A673 (cell line): ENCODE measurements around the gene UQCC3. TPM values are rescaled to one million over a fixed set of nuclear protein-coding genes. Genes with fewer than 3 reads are reported as not detected.

ENCODE experiments used
- Bru-seq: library from RNA; stranded (reverse); fragments of 400-500 nt; gene quantifications from one replicate; lab custom pipeline; 2021; lab: Mats Ljungman, UMichigan
- BruChase-seq, 2 experiments: library from RNA; stranded (reverse); fragments of 400-500 nt; gene quantifications; one replicate each; lab custom pipeline; 2021; lab: Mats Ljungman, UMichigan
- BruUV-seq: library from RNA; stranded (reverse); fragments of 400-500 nt; replicated peaks from 2 replicates; lab custom pipeline; 2021; lab: Mats Ljungman, UMichigan
- CTCF ChIA-PET: fragments of 300-600 bp; sonication (Branson Sonifier 250); formaldehyde crosslinking; loops from one replicate; lab custom pipeline; 2022; ENCODE audit warnings: antibody characterized with exemption; lab: Charles Lee
- POLR2A ChIA-PET: fragments of 300-600 bp; sonication (Branson Sonifier 250); formaldehyde crosslinking; loops from one replicate; lab custom pipeline; 2022; ENCODE audit warnings: antibody characterized with exemption; ENCODE audit not compliant: low non-redundant PET; lab: Charles Lee
- DNase-seq: peaks from one replicate; pipeline ENCODE4 v3.0.0-alpha.2; 2015; ENCODE audit warnings: low spot score
- H3K27ac ChIP-seq: fragments of 200-600 bp; sonication (generic); 2 replicates; pipeline ENCODE4 v1.5.1; 2016; ENCODE audit warnings: mixed run types, low read depth, mild to moderate bottlenecking, mixed read lengths, antibody characterized with exemption, low read length; ENCODE audit not compliant: poor library complexity, severe bottlenecking
- H3K27me3 ChIP-seq: fragments of 200-600 bp; sonication (generic); replicated peaks from 2 replicates; pipeline ENCODE4 v1.6.1; 2017; ENCODE audit warnings: mixed run types, low read depth, mild to moderate bottlenecking, mixed read lengths, antibody characterized with exemption, low read length; ENCODE audit not compliant: insufficient read depth, poor library complexity
- H3K36me3 ChIP-seq: fragments of 200-600 bp; sonication (generic); 2 replicates; pipeline ENCODE4 v1.6.1; 2016; ENCODE audit warnings: mixed run types, mild to moderate bottlenecking, mixed read lengths, antibody characterized with exemption, low read length; ENCODE audit not compliant: insufficient read depth, poor library complexity, severe bottlenecking
- H3K4me1 ChIP-seq: fragments of 200-600 bp; sonication (generic); 2 replicates; pipeline ENCODE4 v1.6.1; 2017; ENCODE audit warnings: mixed run types, mild to moderate bottlenecking, mixed read lengths, antibody characterized with exemption, low read length; ENCODE audit not compliant: insufficient read depth, poor library complexity, severe bottlenecking
- H3K4me3 ChIP-seq: fragments of 200-600 bp; sonication (generic); 2 replicates; pipeline ENCODE4 v1.5.1; 2016; ENCODE audit warnings: low read depth, mixed run types, mild to moderate bottlenecking, mixed read lengths, low read length; ENCODE audit not compliant: poor library complexity, severe bottlenecking
- H3K9me3 ChIP-seq: fragments of 200-600 bp; sonication (generic); 2 replicates; pipeline ENCODE4 v1.6.1; 2016; ENCODE audit warnings: mixed run types, low read depth, mild to moderate bottlenecking, mixed read lengths, antibody characterized with exemption, low read length; ENCODE audit not compliant: poor library complexity, severe bottlenecking
- CTCF ChIP-seq: fragments of 300-800, 200-600 bp; sonication (generic); conservative IDR thresholded peaks from 2 replicates; pipeline ENCODE4 v1.5.1; 2017; ENCODE audit warnings: low read depth, mild to moderate bottlenecking, antibody characterized with exemption, low read length, moderate library complexity, mixed read lengths
- EZH2 ChIP-seq: fragments of 200-600 bp; sonication (generic); IDR thresholded peaks from 2 replicates; pipeline ENCODE4 v1.6.1; 2017; ENCODE audit warnings: borderline replicate concordance, low read depth, mild to moderate bottlenecking, mixed read lengths, antibody characterized with exemption, low read length; ENCODE audit not compliant: poor library complexity, severe bottlenecking
- intact Hi-C: fragments of 100-400 bp; cut with micrococcal nuclease; formaldehyde crosslinking; loops from one replicate; pipeline ENCODE4 v1.10.0; 2022; ENCODE audit not compliant: unreplicated experiment
- long read RNA-seq: library from polyadenylated mRNA; stranded (forward); transcript quantifications from one replicate; pipeline ENCODE4 v2.0.0, GENCODE V29; 2022
- total RNA-seq: library from RNA; stranded (reverse); gene quantifications from 2 replicates; pipeline ENCODE4 v1.2.3, GENCODE V29; 2021

UQCC3 gene
- total RNA-seq: 28.0 and 29.0 TPM in 2 replicates
- percentile 72 among the genes with signal in this experiment for Bru-seq, nascent RNA
- percentile 67 among the genes with signal in this experiment for BruChase-seq, experiment 1, labeled RNA remaining after a 2-hour chase
- percentile 73 among the genes with signal in this experiment for BruChase-seq, experiment 2, labeled RNA remaining after a 6-hour chase
- long read RNA-seq, transcript UQCC3-201 (2 exons, 1,947 nt): major isoform, 125 of 129 reads
- long read RNA-seq, partial matches to known transcripts: 0 of 129 reads
- long read RNA-seq, other reads (novel, unspliced or antisense): 4 of 129 reads

GRCh38 chr11:62671608-62672389 lies at the start of gene UQCC3, which contains the start of gene LBHD1:
UQCC3 (plus strand) TSS chr11:62671673; CDS start chr11:62671746, 73 bp downstream.
LBHD1 (minus strand) TSS chr11:62672267; CDS start chr11:62670031, 2,236 bp downstream.
- POLR2A ChIA-PET: interaction anchor here (0.6 to 1.0 kb wide), 5 partner anchors 9 to 202 kb away, joined by 3 to 8 read pairs (median 5); no protein-coding TSS in a partner anchor
- H3K36me3 ChIP-seq: peaks cover 43% of the 10 kb centered on the region
- H3K27ac ChIP-seq: peak within 1 kb of the TSS; percentile 90
- H3K4me1 ChIP-seq: peaks cover 25% of the 10 kb centered on the region
- intact Hi-C loops: no loop called here
- no peaks in the 10 kb centered on the region for H3K27me3 ChIP-seq
- BruUV-seq: TSS peak; percentile 15
- CTCF ChIA-PET: interaction anchor here (0.6 kb wide), 1 partner anchor 115 kb away, joined by 3 read pairs; no protein-coding TSS in a partner anchor
- DNase-seq: peak; percentile 96
- peak within 1 kb of the TSS; percentile 85 for H3K4me3 ChIP-seq
- H3K9me3 ChIP-seq: no peaks in the 10 kb centered on the region
- TF ChIP-seq CTCF: no peak
- no peak for TF ChIP-seq EZH2

GRCh38 chr11:62622476-62623089 lies 48.9 kb upstream of the UQCC3 start:
- peaks cover 12% of the 10 kb centered on the region for H3K4me1 ChIP-seq
- intact Hi-C loops: no loop called here
- peak overlapping the region; percentile 86 for H3K27ac ChIP-seq
- H3K27me3 ChIP-seq: no peaks in the 10 kb centered on the region
- H3K9me3 ChIP-seq: no peaks in the 10 kb centered on the region
- no peak overlapping the region for H3K4me3 ChIP-seq
- TSS peak; percentile 94 for BruUV-seq
- no peak for DNase-seq
- peaks cover 29% of the 10 kb centered on the region for H3K36me3 ChIP-seq
- POLR2A ChIA-PET: no interaction called here
- TF ChIP-seq CTCF (no peak), EZH2 (no peak)
- CTCF ChIA-PET: interaction anchor here (0.6 kb wide), 1 partner anchor 11 kb away, joined by 3 read pairs; no protein-coding TSS in a partner anchor

GRCh38 chr11:62627713-62628112 lies 43.8 kb upstream of the UQCC3 start:
- no peak for DNase-seq
- no TSS peak for BruUV-seq
- H3K36me3 ChIP-seq: peaks cover 81% of the 10 kb centered on the region
- H3K27ac ChIP-seq: no peak overlapping the region
- no peaks in the 10 kb centered on the region for H3K27me3 ChIP-seq
- intact Hi-C loops: no loop called here
- no peaks in the 10 kb centered on the region for H3K4me1 ChIP-seq
- CTCF ChIA-PET: no interaction called here
- no peaks in the 10 kb centered on the region for H3K9me3 ChIP-seq
- TF ChIP-seq CTCF (0 out of 2 replicates have a peak, but pooled peaks have one; percentile 11), EZH2 (no peak)
- POLR2A ChIA-PET: interaction anchor here (0.5 kb wide), 1 partner anchor 19 kb away, joined by 9 read pairs; the partner anchor contains the start of gene GANAB
- H3K4me3 ChIP-seq: no peak overlapping the region
